ENCODE results near the gene SMAD9. TPM values are rescaled to one million over a fixed set of nuclear protein-coding genes. Genes with fewer than 3 reads are reported as not detected.

The SMAD9 gene
- polyA plus RNA-seq: 1 to 10 TPM in 2 of 4 donors, under 1 TPM in 2; 0.45 to 7.1 (median 2.1) TPM
- long read RNA-seq, donor 1: 0 reads
- long read RNA-seq, donor 2: 0 reads
- long read RNA-seq, donor 3: 0 reads
- long read RNA-seq, donor 4: 0 reads
- long read RNA-seq, donor 5: 0 reads
- long read RNA-seq, donor 6: 0 reads
- long read RNA-seq, donor 7: 0 reads
- long read RNA-seq, donor 8: 0 reads
- long read RNA-seq, donor 9, full-length matches to known transcripts: 1 of 1 reads
- long read RNA-seq, donor 9, partial matches to known transcripts: 0 of 1 reads
- long read RNA-seq, donor 9, other reads (novel, unspliced or antisense): 0 of 1 reads
- long read RNA-seq, donor 10, full-length matches to known transcripts: 2 of 2 reads
- long read RNA-seq, donor 10, partial matches to known transcripts: 0 of 2 reads
- long read RNA-seq, donor 10, other reads (novel, unspliced or antisense): 0 of 2 reads

GRCh38 chr13:36919833-36920615 lies at the start of gene SMAD9:
TSS of gene SMAD9 (minus strand) at chr13:36920238. CDS start at chr13:36879689, 40,549 bp downstream.
- Histone ChIP-seq H3K4me1 (ENCODE audit: control insufficient read depth in 3 of 3, insufficient read depth in 2 of 3, low read depth in 1 of 3, low read length in 2 of 3) (no peaks in the 10 kb centered on the region), H3K9me3 (ENCODE audit: control insufficient read depth in 2 of 2, insufficient read depth in 1 of 2, low read depth in 1 of 2, low read length in 1 of 2) (no peaks in the 10 kb centered on the region), H3K4me3 (ENCODE audit: low read depth in 1 of 3, low read length in 3 of 3) (peak within 1 kb of the TSS; percentile 49 to 65 (median 53)), H3K36me3 (ENCODE audit: control insufficient read depth in 3 of 3, insufficient read depth in 2 of 3, low read depth in 1 of 3, low read length in 3 of 3) (no peaks in the 10 kb centered on the region), H3K27ac (ENCODE audit: low read depth in 1 of 3, low read length in 2 of 3) (peak within 1 kb of the TSS in 2 of 3 donors; percentile 25 to 73), H3K27me3 (ENCODE audit: control insufficient read depth in 3 of 3, insufficient read depth in 3 of 3, low read length in 3 of 3) (peaks cover 0 to 26% (median 5%) of the 10 kb centered on the region in 3 donors)
- FAIRE-seq (no peak), DNase-seq (peak; percentile 34 to 74)
- 0 to 1% (median 1%) methylated on average over 25 to 104 of the region's 104 CpGs for WGBS, 3 donors

- WGBS, 3 donors: 97 to 98% (median 98%) methylated on average over 4 of the region's 4 CpGs
- peaks cover 7 to 35% (median 21%) of the 10 kb centered on the region in 3 donors for H3K36me3 ChIP-seq (ENCODE audit: control insufficient read depth in 3 of 3, insufficient read depth in 2 of 3, low read depth in 1 of 3, low read length in 3 of 3)
- no peak overlapping the region for H3K27ac ChIP-seq (ENCODE audit: low read depth in 1 of 3, low read length in 2 of 3)
- FAIRE-seq (no peak), DNase-seq (no peak)
- no peaks in the 10 kb centered on the region for H3K9me3 ChIP-seq (ENCODE audit: control insufficient read depth in 2 of 2, insufficient read depth in 1 of 2, low read depth in 1 of 2, low read length in 1 of 2)
- H3K27me3 ChIP-seq (ENCODE audit: control insufficient read depth in 3 of 3, insufficient read depth in 3 of 3, low read length in 3 of 3): no peaks in the 10 kb centered on the region
- H3K4me1 ChIP-seq (ENCODE audit: control insufficient read depth in 3 of 3, insufficient read depth in 2 of 3, low read depth in 1 of 3, low read length in 2 of 3): no peaks in the 10 kb centered on the region
- no peak overlapping the region for H3K4me3 ChIP-seq (ENCODE audit: low read depth in 1 of 3, low read length in 3 of 3)
Observed at GRCh38 chr13:36966404-36966803, 46.4 kb upstream of the SMAD9 start.

- Histone ChIP-seq H3K36me3 (ENCODE audit: control insufficient read depth in 3 of 3, insufficient read depth in 2 of 3, low read depth in 1 of 3, low read length in 3 of 3) (peaks cover 5 to 36% (median 21%) of the 10 kb centered on the region in 3 donors), H3K9me3 (ENCODE audit: control insufficient read depth in 2 of 2, insufficient read depth in 1 of 2, low read depth in 1 of 2, low read length in 1 of 2) (no peaks in the 10 kb centered on the region), H3K4me3 (ENCODE audit: low read depth in 1 of 3, low read length in 3 of 3) (no peak overlapping the region), H3K27me3 (ENCODE audit: control insufficient read depth in 3 of 3, insufficient read depth in 3 of 3, low read length in 3 of 3) (no peaks in the 10 kb centered on the region), H3K27ac (ENCODE audit: low read depth in 1 of 3, low read length in 2 of 3) (no peak overlapping the region), H3K4me1 (ENCODE audit: control insufficient read depth in 3 of 3, insufficient read depth in 2 of 3, low read depth in 1 of 3, low read length in 2 of 3) (no peaks in the 10 kb centered on the region)
- 80 to 86% (median 82%) methylated on average over 2 of the region's 2 CpGs for WGBS, 3 donors
- DNase-seq (no peak), FAIRE-seq (no peak)
Observed at GRCh38 chr13:36965767-36966166, 45.7 kb upstream of the SMAD9 start.

- Histone ChIP-seq H3K4me1 (ENCODE audit: control insufficient read depth in 3 of 3, insufficient read depth in 2 of 3, low read depth in 1 of 3, low read length in 2 of 3) (no peaks in the 10 kb centered on the region), H3K27me3 (ENCODE audit: control insufficient read depth in 3 of 3, insufficient read depth in 3 of 3, low read length in 3 of 3) (no peaks in the 10 kb centered on the region), H3K27ac (ENCODE audit: low read depth in 1 of 3, low read length in 2 of 3) (no peak overlapping the region), H3K36me3 (ENCODE audit: control insufficient read depth in 3 of 3, insufficient read depth in 2 of 3, low read depth in 1 of 3, low read length in 3 of 3) (peaks cover 3 to 31% (median 12%) of the 10 kb centered on the region in 3 donors), H3K9me3 (ENCODE audit: control insufficient read depth in 2 of 2, insufficient read depth in 1 of 2, low read depth in 1 of 2, low read length in 1 of 2) (no peaks in the 10 kb centered on the region), H3K4me3 (ENCODE audit: low read depth in 1 of 3, low read length in 3 of 3) (no peak overlapping the region)
- 86 to 94% (median 93%) methylated on average over 2 of the region's 2 CpGs for WGBS, 3 donors
- DNase-seq: no peak
- no peak for FAIRE-seq
Observed at GRCh38 chr13:36959456-36960116, 39.5 kb upstream of the SMAD9 start.

- FAIRE-seq: no peak
- no peaks in the 10 kb centered on the region for H3K9me3 ChIP-seq (ENCODE audit: control insufficient read depth in 2 of 2, insufficient read depth in 1 of 2, low read depth in 1 of 2, low read length in 1 of 2)
- no peaks in the 10 kb centered on the region for H3K27me3 ChIP-seq (ENCODE audit: control insufficient read depth in 3 of 3, insufficient read depth in 3 of 3, low read length in 3 of 3)
- DNase-seq: peak in 1 of 2 donors; percentile 7
- peaks cover 2 to 20% (median 11%) of the 10 kb centered on the region in 3 donors for H3K36me3 ChIP-seq (ENCODE audit: control insufficient read depth in 3 of 3, insufficient read depth in 2 of 3, low read depth in 1 of 3, low read length in 3 of 3)
- H3K4me1 ChIP-seq (ENCODE audit: control insufficient read depth in 3 of 3, insufficient read depth in 2 of 3, low read depth in 1 of 3, low read length in 2 of 3): no peaks in the 10 kb centered on the region
- H3K4me3 ChIP-seq (ENCODE audit: low read depth in 1 of 3, low read length in 3 of 3): no peak overlapping the region
- no peak overlapping the region for H3K27ac ChIP-seq (ENCODE audit: low read depth in 1 of 3, low read length in 2 of 3)
Observed at GRCh38 chr13:36954542-36954941, 34.5 kb upstream of the SMAD9 start.

GRCh38 chr13:36950920-36951319 lies 30.9 kb upstream of the SMAD9 start:
- Histone ChIP-seq H3K27ac (ENCODE audit: low read depth in 1 of 3, low read length in 2 of 3) (no peak overlapping the region), H3K9me3 (ENCODE audit: control insufficient read depth in 2 of 2, insufficient read depth in 1 of 2, low read depth in 1 of 2, low read length in 1 of 2) (no peaks in the 10 kb centered on the region), H3K36me3 (ENCODE audit: control insufficient read depth in 3 of 3, insufficient read depth in 2 of 3, low read depth in 1 of 3, low read length in 3 of 3) (peaks cover 2 to 15% (median 15%) of the 10 kb centered on the region in 3 donors), H3K4me1 (ENCODE audit: control insufficient read depth in 3 of 3, insufficient read depth in 2 of 3, low read depth in 1 of 3, low read length in 2 of 3) (no peaks in the 10 kb centered on the region), H3K4me3 (ENCODE audit: low read depth in 1 of 3, low read length in 3 of 3) (no peak overlapping the region), H3K27me3 (ENCODE audit: control insufficient read depth in 3 of 3, insufficient read depth in 3 of 3, low read length in 3 of 3) (no peaks in the 10 kb centered on the region)
- WGBS, 3 donors: 79 to 85% (median 81%) methylated on average over 2 of the region's 2 CpGs
- FAIRE-seq (no peak), DNase-seq (no peak)

GRCh38 chr13:36950330-36950729 lies 30.3 kb upstream of the SMAD9 start:
- FAIRE-seq: no peak
- 86 to 93% (median 87%) methylated on average over 4 of the region's 4 CpGs for WGBS, 3 donors
- H3K36me3 ChIP-seq (ENCODE audit: control insufficient read depth in 3 of 3, insufficient read depth in 2 of 3, low read depth in 1 of 3, low read length in 3 of 3): peaks cover 2 to 15% (median 15%) of the 10 kb centered on the region in 3 donors

GRCh38 chr13:36945078-36945477 lies 25.0 kb upstream of the SMAD9 start:
- Histone ChIP-seq H3K27ac (ENCODE audit: low read depth in 1 of 3, low read length in 2 of 3) (no peak overlapping the region), H3K9me3 (ENCODE audit: control insufficient read depth in 2 of 2, insufficient read depth in 1 of 2, low read depth in 1 of 2, low read length in 1 of 2) (no peaks in the 10 kb centered on the region), H3K36me3 (ENCODE audit: control insufficient read depth in 3 of 3, insufficient read depth in 2 of 3, low read depth in 1 of 3, low read length in 3 of 3) (peaks cover 0 to 4% (median 3%) of the 10 kb centered on the region in 3 donors), H3K4me1 (ENCODE audit: control insufficient read depth in 3 of 3, insufficient read depth in 2 of 3, low read depth in 1 of 3, low read length in 2 of 3) (no peaks in the 10 kb centered on the region), H3K4me3 (ENCODE audit: low read depth in 1 of 3, low read length in 3 of 3) (no peak overlapping the region), H3K27me3 (ENCODE audit: control insufficient read depth in 3 of 3, insufficient read depth in 3 of 3, low read length in 3 of 3) (no peaks in the 10 kb centered on the region)
- WGBS, 3 donors: 33 to 49% (median 42%) methylated on average over 3 of the region's 3 CpGs
- no peak for DNase-seq
- FAIRE-seq: no peak

More at GRCh38 chr13:36950330-36950729, 30.3 kb upstream of the SMAD9 start:
- H3K4me3 ChIP-seq (ENCODE audit: low read depth in 1 of 3, low read length in 3 of 3): no peak overlapping the region
- no peaks in the 10 kb centered on the region for H3K4me1 ChIP-seq (ENCODE audit: control insufficient read depth in 3 of 3, insufficient read depth in 2 of 3, low read depth in 1 of 3, low read length in 2 of 3)
- no peak overlapping the region for H3K27ac ChIP-seq (ENCODE audit: low read depth in 1 of 3, low read length in 2 of 3)
- DNase-seq: no peak
- H3K9me3 ChIP-seq (ENCODE audit: control insufficient read depth in 2 of 2, insufficient read depth in 1 of 2, low read depth in 1 of 2, low read length in 1 of 2): no peaks in the 10 kb centered on the region
- no peaks in the 10 kb centered on the region for H3K27me3 ChIP-seq (ENCODE audit: control insufficient read depth in 3 of 3, insufficient read depth in 3 of 3, low read length in 3 of 3)

Measured in small intestine (tissue), 16 donors.